SU-DHL-6 (cell line): ENCODE measurements around the gene SLC6A13.

Experiments
- H2AFZ ChIP-seq: fragments of 200-600 bp; sonication (generic); 2 replicates; pipeline ENCODE4 v1.6.1; 2014; ENCODE audit warnings: low read depth, mild to moderate bottlenecking, moderate library complexity, mixed read lengths, antibody characterized with exemption, low read length; ENCODE audit not compliant: severe bottlenecking
- H3F3A ChIP-seq: fragments of 200-600 bp; shearing (Covaris generic); 2 replicates; pipeline ENCODE4 v1.6.0; 2016; ENCODE audit warnings: antibody characterized with exemption, mild to moderate bottlenecking; ENCODE audit not compliant: insufficient read depth
- H3K27ac ChIP-seq: fragments of 200-600 bp; sonication (generic); 2 replicates; pipeline ENCODE4 v1.5.1; 2016; ENCODE audit warnings: low read depth, mild to moderate bottlenecking, low read length, moderate library complexity, mixed read lengths
- H3K27me3 ChIP-seq: fragments of 200-600 bp; sonication (generic), shearing (Covaris generic); 2 replicates; pipeline ENCODE4 v1.6.0; 2014; ENCODE audit warnings: mild to moderate bottlenecking, low read length
- H3K36me3 ChIP-seq: fragments of 200-600 bp; sonication (generic); 2 replicates; pipeline ENCODE4 v1.6.1; 2014; ENCODE audit warnings: mild to moderate bottlenecking, low read length, mixed read lengths
- H3K4me2 ChIP-seq: fragments of 300-600, 200-600 bp; shearing (Covaris generic), sonication (generic); 2 replicates; pipeline ENCODE4 v1.6.0; 2014; ENCODE audit warnings: low read length, low read depth, mild to moderate bottlenecking; ENCODE audit not compliant: poor library complexity, severe bottlenecking
- H3K4me3 ChIP-seq: fragments of 200-600 bp; sonication (generic); 2 replicates; pipeline ENCODE4 v1.5.1; 2014; ENCODE audit warnings: antibody characterized with exemption, low read length, mild to moderate bottlenecking, mixed read lengths; ENCODE audit not compliant: insufficient read depth, poor library complexity, severe bottlenecking
- H3K79me2 ChIP-seq: fragments of 200-600 bp; sonication (generic); 2 replicates; pipeline ENCODE4 v1.6.1; 2014; ENCODE audit warnings: mild to moderate bottlenecking, low read length, moderate library complexity; ENCODE audit not compliant: insufficient read depth
- H3K9ac ChIP-seq: fragments of 200-600 bp; sonication (generic); 2 replicates; pipeline ENCODE4 v1.7.0; 2014; ENCODE audit warnings: mild to moderate bottlenecking, low read length
- H3K9me2 ChIP-seq: fragments of 200-600 bp; sonication (generic); replicated peaks from 2 replicates; pipeline ENCODE4 v1.6.1; 2014; ENCODE audit warnings: low read length; ENCODE audit not compliant: insufficient read depth
- H3K9me3 ChIP-seq: fragments of 200-600 bp; sonication (generic); 2 replicates; pipeline ENCODE4 v1.6.1; 2014; ENCODE audit warnings: low read length, mixed read lengths; ENCODE audit not compliant: insufficient read depth
- H4K20me1 ChIP-seq: fragments of 200-600 bp; sonication (generic); 2 replicates; pipeline ENCODE4 v1.6.1; 2014; ENCODE audit warnings: low read depth, mild to moderate bottlenecking, antibody characterized with exemption, low read length, moderate library complexity, mixed read lengths
- EZH2phosphoT487 ChIP-seq: fragments of 200-600 bp; sonication (generic), shearing (Covaris generic); conservative IDR thresholded peaks from 2 replicates; pipeline ENCODE4 v1.6.1; 2018; ENCODE audit warnings: mild to moderate bottlenecking, antibody characterized with exemption, low read length, moderate library complexity, mixed read lengths
- TF ChIP-seq, protein P1 (sequence below): fragments of 200-600 bp; sonication (generic); IDR thresholded peaks from one replicate; pipeline ENCODE4 v1.5.1; 2017; ENCODE audit warnings: antibody characterized with exemption, mild to moderate bottlenecking, low read length, moderate library complexity; ENCODE audit not compliant: insufficient read depth, poor library complexity, severe bottlenecking

SLC6A13 gene

DNA sequence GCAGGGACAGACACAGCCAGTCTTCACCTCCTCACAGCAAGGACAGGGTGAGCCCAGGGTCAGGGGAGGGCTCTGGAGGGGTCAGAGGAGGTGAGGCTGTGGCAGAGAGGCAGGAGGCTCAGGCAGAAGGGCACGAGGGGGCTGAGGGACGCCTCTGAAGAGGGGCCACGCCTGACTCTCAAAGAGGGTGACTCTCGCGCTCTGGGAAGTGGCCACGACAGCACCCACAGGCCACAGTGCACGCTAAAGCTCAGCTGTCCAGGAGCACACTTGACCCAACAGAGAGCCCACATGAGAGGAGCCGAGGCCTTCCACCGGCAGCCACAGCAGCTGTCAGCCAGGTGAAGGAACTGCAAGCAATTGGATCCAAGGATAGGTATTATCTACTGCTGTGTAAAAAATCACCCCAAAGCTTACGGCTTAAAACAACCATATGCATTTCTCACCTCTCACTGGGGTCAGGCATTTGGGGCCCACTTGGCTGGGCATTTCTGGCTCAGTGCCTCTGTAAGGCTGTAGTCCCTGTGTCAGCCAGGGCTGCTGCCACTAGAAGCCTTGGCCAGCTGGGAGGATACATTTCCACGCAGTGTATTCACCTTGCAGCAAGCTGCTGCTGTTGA is 76.5 kb downstream of the SLC6A13 start:
- Histone ChIP-seq H3K9me2 (no peaks in the 10 kb centered on the region), H3F3A (no peaks in the 10 kb centered on the region), H3K27ac (no peak overlapping the region), H2AFZ (no peak overlapping the region), H3K4me3 (no peak overlapping the region), H3K4me2 (no peak overlapping the region), H3K27me3 (no peaks in the 10 kb centered on the region), H3K79me2 (no peaks in the 10 kb centered on the region), H3K36me3 (no peaks in the 10 kb centered on the region), H3K9me3 (no peaks in the 10 kb centered on the region), H3K9ac (no peak overlapping the region), H4K20me1 (no peaks in the 10 kb centered on the region)
- TF ChIP-seq EZH2phosphoT487: no peak
- TF ChIP-seq, protein P1, sequence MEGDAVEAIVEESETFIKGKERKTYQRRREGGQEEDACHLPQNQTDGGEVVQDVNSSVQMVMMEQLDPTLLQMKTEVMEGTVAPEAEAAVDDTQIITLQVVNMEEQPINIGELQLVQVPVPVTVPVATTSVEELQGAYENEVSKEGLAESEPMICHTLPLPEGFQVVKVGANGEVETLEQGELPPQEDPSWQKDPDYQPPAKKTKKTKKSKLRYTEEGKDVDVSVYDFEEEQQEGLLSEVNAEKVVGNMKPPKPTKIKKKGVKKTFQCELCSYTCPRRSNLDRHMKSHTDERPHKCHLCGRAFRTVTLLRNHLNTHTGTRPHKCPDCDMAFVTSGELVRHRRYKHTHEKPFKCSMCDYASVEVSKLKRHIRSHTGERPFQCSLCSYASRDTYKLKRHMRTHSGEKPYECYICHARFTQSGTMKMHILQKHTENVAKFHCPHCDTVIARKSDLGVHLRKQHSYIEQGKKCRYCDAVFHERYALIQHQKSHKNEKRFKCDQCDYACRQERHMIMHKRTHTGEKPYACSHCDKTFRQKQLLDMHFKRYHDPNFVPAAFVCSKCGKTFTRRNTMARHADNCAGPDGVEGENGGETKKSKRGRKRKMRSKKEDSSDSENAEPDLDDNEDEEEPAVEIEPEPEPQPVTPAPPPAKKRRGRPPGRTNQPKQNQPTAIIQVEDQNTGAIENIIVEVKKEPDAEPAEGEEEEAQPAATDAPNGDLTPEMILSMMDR: no peak

DNA sequence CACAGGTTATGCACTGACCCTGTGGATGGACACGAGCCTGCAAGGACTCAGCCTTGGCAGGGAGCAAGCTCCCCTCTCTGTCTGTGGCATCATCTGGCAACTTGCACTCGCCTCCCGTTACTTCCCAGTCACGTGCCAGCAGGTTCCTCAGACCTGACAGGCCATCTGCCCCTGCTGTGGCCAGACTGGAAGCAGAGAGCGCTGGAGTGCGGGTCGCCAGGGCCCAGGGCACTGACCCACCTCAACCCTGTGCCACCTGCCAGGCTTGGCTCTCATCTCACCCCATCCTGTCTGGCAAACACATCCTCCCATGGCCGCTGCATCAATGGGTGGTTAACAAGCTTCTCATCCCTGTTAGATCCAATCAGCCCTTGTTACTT is 77.1 kb downstream of the SLC6A13 start:
- no peaks in the 10 kb centered on the region for H4K20me1 ChIP-seq
- no peak overlapping the region for H2AFZ ChIP-seq
- no peaks in the 10 kb centered on the region for H3K79me2 ChIP-seq
- H3K27me3 ChIP-seq: no peaks in the 10 kb centered on the region
- no peaks in the 10 kb centered on the region for H3K9me3 ChIP-seq
- no peaks in the 10 kb centered on the region for H3K9me2 ChIP-seq
- no peak for TF ChIP-seq EZH2phosphoT487
- TF ChIP-seq, protein P1: no peak
- no peak overlapping the region for H3K4me3 ChIP-seq
- H3K27ac ChIP-seq: no peak overlapping the region
- no peak overlapping the region for H3K4me2 ChIP-seq
- H3F3A ChIP-seq: no peaks in the 10 kb centered on the region
- no peak overlapping the region for H3K9ac ChIP-seq
- no peaks in the 10 kb centered on the region for H3K36me3 ChIP-seq

DNA sequence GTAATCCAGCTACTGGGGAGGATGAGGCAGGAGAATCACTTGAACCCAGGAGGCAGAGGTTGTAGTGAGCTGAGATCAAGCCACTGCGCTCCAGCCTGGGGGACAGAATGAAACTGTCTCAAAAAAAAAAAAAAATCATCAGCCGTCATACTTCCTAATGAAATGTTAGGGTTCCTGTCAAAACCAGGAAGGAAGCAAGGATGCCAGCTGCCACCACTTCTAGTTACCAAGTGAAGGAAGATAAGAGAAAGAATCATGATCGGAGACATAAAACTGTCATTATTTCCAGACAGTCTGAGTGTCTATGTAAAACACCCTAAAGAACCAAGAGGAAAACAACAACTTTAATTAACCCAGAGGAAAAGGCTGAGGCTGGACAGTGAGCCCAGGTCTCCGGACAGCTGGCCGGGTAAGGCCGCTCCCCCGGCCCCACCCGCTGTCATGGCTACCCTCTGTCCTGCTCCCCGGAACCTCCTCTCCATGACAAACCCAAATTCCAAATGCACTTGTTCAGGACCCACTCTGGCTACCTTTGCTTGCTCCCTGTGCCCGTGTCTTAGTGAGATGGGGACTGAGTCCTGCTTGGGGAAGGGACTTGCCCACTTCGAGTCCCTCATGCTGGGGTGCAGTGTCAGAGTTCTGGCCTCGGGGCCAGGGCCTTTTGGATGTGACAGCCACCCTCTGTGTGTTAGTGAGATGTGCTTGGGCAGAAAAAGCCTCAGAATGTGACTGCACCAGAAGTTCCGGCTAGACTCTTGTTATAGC is 77.6 kb downstream of the SLC6A13 start:
- H4K20me1 ChIP-seq: no peaks in the 10 kb centered on the region
- no peaks in the 10 kb centered on the region for H3K36me3 ChIP-seq
- no peak overlapping the region for H3K4me3 ChIP-seq
- no peak overlapping the region for H2AFZ ChIP-seq
- no peak for TF ChIP-seq EZH2phosphoT487
- H3K27me3 ChIP-seq: no peaks in the 10 kb centered on the region
- H3K9me2 ChIP-seq: no peaks in the 10 kb centered on the region
- no peaks in the 10 kb centered on the region for H3K9me3 ChIP-seq
- H3F3A ChIP-seq: no peaks in the 10 kb centered on the region
- no peak overlapping the region for H3K4me2 ChIP-seq
- H3K9ac ChIP-seq: no peak overlapping the region
- no peak overlapping the region for H3K27ac ChIP-seq
- H3K79me2 ChIP-seq: no peaks in the 10 kb centered on the region

DNA sequence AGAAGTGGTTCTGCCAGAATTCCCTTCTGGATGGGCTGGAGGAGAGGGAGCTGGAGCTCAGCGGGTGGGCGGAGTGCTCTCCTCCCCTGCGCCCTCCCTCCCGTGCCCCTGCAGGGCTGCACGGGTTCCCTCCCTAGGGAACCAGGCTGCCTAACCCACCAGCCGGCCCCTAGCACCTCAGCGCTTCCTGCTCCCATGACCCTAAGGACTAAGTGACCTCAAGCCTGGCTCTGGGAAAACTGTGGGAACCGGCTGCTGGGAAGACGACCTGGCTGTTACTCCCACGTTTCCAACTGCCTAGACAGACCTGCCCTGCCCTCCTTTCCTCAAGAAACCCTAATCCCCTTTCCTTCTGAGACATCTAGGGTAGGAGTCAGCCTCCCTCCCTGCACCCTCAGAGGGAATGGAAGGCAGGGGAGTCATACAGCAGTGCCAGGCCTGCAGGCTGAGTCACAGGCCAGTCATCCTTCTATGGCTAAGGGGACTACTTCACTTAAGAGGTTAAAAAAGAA is 80.2 kb downstream of the SLC6A13 start:
- Histone ChIP-seq H3K4me2 (no peak overlapping the region), H3F3A (no peaks in the 10 kb centered on the region), H4K20me1 (no peaks in the 10 kb centered on the region), H3K36me3 (no peaks in the 10 kb centered on the region), H3K9ac (no peak overlapping the region), H2AFZ (no peak overlapping the region), H3K79me2 (no peaks in the 10 kb centered on the region), H3K27me3 (no peaks in the 10 kb centered on the region), H3K9me3 (no peaks in the 10 kb centered on the region), H3K4me3 (no peak overlapping the region), H3K27ac (no peak overlapping the region), H3K9me2 (no peaks in the 10 kb centered on the region)
- TF ChIP-seq EZH2phosphoT487: no peak
- TF ChIP-seq, protein P1: no peak
